ENCODE results near the gene SLIT3. TPM values are rescaled to one million over a fixed set of nuclear protein-coding genes. Genes with fewer than 3 reads are reported as not detected.

SLIT3 gene
- total RNA-seq, 1 experiment from 2014 or later, result 0.92 TPM

- H3K14ac ChIP-seq (ENCODE audit: insufficient read depth, low read length), result no peak overlapping the region; the same call in 1 of the 2 replicates
- Mint-ChIP-seq H3K36me3 (ENCODE audit: insufficient read depth in 1 of 3, low read depth in 3 of 3) (peaks cover 0 to 6% (median 4%) of the 10 kb centered on the region in 3 experiments; a peak in 5 of 7 replicates), H3K27me3 (ENCODE audit: low read depth) (peaks cover 18% of the 10 kb centered on the region), H3K4me1 (no peaks in the 10 kb centered on the region), H3K27ac (no peak overlapping the region), H3K4me3 (no peak overlapping the region), H3K9me3 (peaks cover 7% of the 10 kb centered on the region in 2 experiments; a peak in 4 of 5 replicates)
- H4K91ac ChIP-seq (ENCODE audit: insufficient read length, low read depth, low read length), result no peak overlapping the region
- no peak overlapping the region for H4K5ac ChIP-seq (ENCODE audit: insufficient read length, low read depth, low read length)
- no peak overlapping the region for H3K9ac ChIP-seq (ENCODE audit: extremely low read depth, insufficient read length, low read length)
- H3K79me2 ChIP-seq (ENCODE audit: insufficient read depth, low read length), result no peaks in the 10 kb centered on the region
- H3K27ac ChIP-seq (ENCODE audit: insufficient read length, low read depth, low read length), result no peak overlapping the region
- no peak overlapping the region for H2AK5ac ChIP-seq (ENCODE audit: insufficient read length, low read length)
- H3K4ac ChIP-seq (ENCODE audit: low read depth, low read length), result no peak overlapping the region
- no peaks in the 10 kb centered on the region for H3K4me1 ChIP-seq (ENCODE audit: insufficient read depth, low read length)
- no peak overlapping the region for H3K4me2 ChIP-seq (ENCODE audit: insufficient read depth, insufficient read length, low read length)
- no peak overlapping the region for H2BK20ac ChIP-seq (ENCODE audit: low read depth, low read length, poor library complexity, severe bottlenecking)
- no peaks in the 10 kb centered on the region for H3K27me3 ChIP-seq (ENCODE audit: insufficient read depth, low read length)
- no peak overlapping the region for H3T11ph ChIP-seq (ENCODE audit: low read length)
- no peak overlapping the region for H3K56ac ChIP-seq (ENCODE audit: insufficient read length, low read depth, low read length)
- H4K20me1 ChIP-seq (ENCODE audit: control insufficient read depth, insufficient read depth, insufficient read length), result no peaks in the 10 kb centered on the region
- WGBS (ENCODE audit: extremely low coverage, insufficient read length, low lambda C conversion rate), result no CpG with 5 or more reads among the region's 22 CpGs
- no peak overlapping the region for H3K18ac ChIP-seq (ENCODE audit: insufficient read length, low read depth, low read length)
- no peak overlapping the region for H2BK15ac ChIP-seq (ENCODE audit: low read depth, low read length)
- H2BK120ac ChIP-seq (ENCODE audit: low read depth, low read length, poor library complexity, severe bottlenecking), result no peak overlapping the region
- H3K9me3 ChIP-seq (ENCODE audit: control insufficient read depth, low read depth, low read length), result peaks cover 9% of the 10 kb centered on the region
- no peaks in the 10 kb centered on the region for H3K23me2 ChIP-seq (ENCODE audit: insufficient read length, low read depth, low read length, poor library complexity, severe bottlenecking)
- H4K8ac ChIP-seq (replicated peaks; ENCODE audit: insufficient read length, low read depth, low read length), result no peak overlapping the region
- no peak overlapping the region for H2BK12ac ChIP-seq (ENCODE audit: insufficient read length, low read depth, low read length)
- no peaks in the 10 kb centered on the region for H3K79me1 ChIP-seq (ENCODE audit: insufficient read depth, low read depth, low read length, poor library complexity, severe bottlenecking)
- H3K23ac ChIP-seq (ENCODE audit: insufficient read length, low read depth, low read length), result no peak overlapping the region
- no peak for DNase-seq
- H2BK5ac ChIP-seq (ENCODE audit: insufficient read length, low read length), result no peak overlapping the region
- H2AFZ ChIP-seq (ENCODE audit: low read length), result no peak overlapping the region
- no peak for TF ChIP-seq CTCF (conservative IDR thresholded peaks at IDR 0.05)
Observed at GRCh38 chr5:168772316-168772961, 528.5 kb downstream of the SLIT3 start.
